Measurements from ENCODE around the gene B4GALT4.

- no peak for TF ChIP-seq SMC3 (IDR thresholded peaks at IDR 0.05; ENCODE audit: low read depth, low read length)
- TF ChIP-seq POLR2A (IDR thresholded peaks at IDR 0.05; ENCODE audit: low read depth, low read length) = no peak
- no peak for TF ChIP-seq CTCF (conservative IDR thresholded peaks at IDR 0.05; ENCODE audit: low read depth, low read length)
- no peak for TF ChIP-seq BHLHE40 (IDR thresholded peaks at IDR 0.05; ENCODE audit: low read depth, low read length)
- no peak for TF ChIP-seq USF2 (IDR thresholded peaks at IDR 0.05; ENCODE audit: low read depth, low read length)
- no peak for TF ChIP-seq CEBPB (IDR thresholded peaks at IDR 0.05; ENCODE audit: low read depth, low read length)
- TF ChIP-seq MAZ (IDR thresholded peaks at IDR 0.05; ENCODE audit: borderline replicate concordance, low read depth, low read length) = no peak
Measured at GRCh38 chr3:119230071-119230470, 10.6 kb downstream of the B4GALT4 start.
